ENCODE data around the gene GDAP2. TPM values are rescaled to one million over a fixed set of nuclear protein-coding genes. Genes with fewer than 3 reads are reported as not detected.

The GDAP2 gene
- total RNA-seq, 1 donor from 2014 or later = 28.4 TPM

- H3K27ac Mint-ChIP-seq = no peak overlapping the region
Measured at GRCh38 chr1:117820694-117821381, 108.6 kb downstream of the GDAP2 start.

GRCh38 chr1:117820096-117820495, 109.3 kb downstream of the GDAP2 start:
- Mint-ChIP-seq H3K36me3 (ENCODE audit: insufficient read depth) (no peaks in the 10 kb centered on the region), H3K4me3 (ENCODE audit: low read depth) (no peak overlapping the region), H3K4me1 (ENCODE audit: low read depth) (no peaks in the 10 kb centered on the region), H3K27me3 (peaks cover 2% of the 10 kb centered on the region), H3K27ac (no peak overlapping the region), H3K9me3 (ENCODE audit: low read depth) (no peaks in the 10 kb centered on the region)
- no peak for DNase-seq (ENCODE audit: low spot score, unreplicated experiment)
- no peak for TF ChIP-seq CTCF (IDR thresholded peaks at IDR 0.05; ENCODE audit: unreplicated experiment)

More at GRCh38 chr1:117820694-117821381, 108.6 kb downstream of the GDAP2 start:
- H3K27me3 Mint-ChIP-seq = peaks cover 4% of the 10 kb centered on the region
- no peaks in the 10 kb centered on the region for H3K9me3 Mint-ChIP-seq (ENCODE audit: low read depth)
- no peak overlapping the region for H3K4me3 Mint-ChIP-seq (ENCODE audit: low read depth)
- H3K4me1 Mint-ChIP-seq (ENCODE audit: low read depth) = no peaks in the 10 kb centered on the region
- TF ChIP-seq CTCF (IDR thresholded peaks at IDR 0.05; ENCODE audit: unreplicated experiment) = no peak
- DNase-seq (ENCODE audit: low spot score, unreplicated experiment) = no peak
- H3K36me3 Mint-ChIP-seq (ENCODE audit: insufficient read depth) = no peaks in the 10 kb centered on the region

- H3K4me1 Mint-ChIP-seq (ENCODE audit: low read depth) = no peaks in the 10 kb centered on the region
- H3K27ac Mint-ChIP-seq = no peak overlapping the region
- no peaks in the 10 kb centered on the region for H3K9me3 Mint-ChIP-seq (ENCODE audit: low read depth)
- no peak overlapping the region for H3K4me3 Mint-ChIP-seq (ENCODE audit: low read depth)
- no peak for DNase-seq (ENCODE audit: low spot score, unreplicated experiment)
- H3K27me3 Mint-ChIP-seq = no peaks in the 10 kb centered on the region
- no peaks in the 10 kb centered on the region for H3K36me3 Mint-ChIP-seq (ENCODE audit: insufficient read depth)
- TF ChIP-seq CTCF (IDR thresholded peaks at IDR 0.05; ENCODE audit: unreplicated experiment) = no peak
Measured at GRCh38 chr1:117819301-117819700, 110.1 kb downstream of the GDAP2 start.

- Mint-ChIP-seq H3K9me3 (ENCODE audit: low read depth) (no peaks in the 10 kb centered on the region), H3K27ac (no peak overlapping the region), H3K4me3 (ENCODE audit: low read depth) (no peak overlapping the region), H3K27me3 (no peaks in the 10 kb centered on the region), H3K4me1 (ENCODE audit: low read depth) (no peaks in the 10 kb centered on the region), H3K36me3 (ENCODE audit: insufficient read depth) (no peaks in the 10 kb centered on the region)
- DNase-seq (ENCODE audit: low spot score, unreplicated experiment) = no peak
- no peak for TF ChIP-seq CTCF (IDR thresholded peaks at IDR 0.05; ENCODE audit: unreplicated experiment)
Measured at GRCh38 chr1:117818456-117818855, 111.0 kb downstream of the GDAP2 start.

- no peak for TF ChIP-seq CTCF (IDR thresholded peaks at IDR 0.05; ENCODE audit: unreplicated experiment)
- no peak overlapping the region for H3K27ac Mint-ChIP-seq
Measured at GRCh38 chr1:117817629-117818028, 111.8 kb downstream of the GDAP2 start.

More at GRCh38 chr1:117817629-117818028, 111.8 kb downstream of the GDAP2 start:
- H3K9me3 Mint-ChIP-seq (ENCODE audit: low read depth) = no peaks in the 10 kb centered on the region
- peaks cover 3% of the 10 kb centered on the region for H3K4me1 Mint-ChIP-seq (ENCODE audit: low read depth)
- no peaks in the 10 kb centered on the region for H3K36me3 Mint-ChIP-seq (ENCODE audit: insufficient read depth)
- H3K4me3 Mint-ChIP-seq (ENCODE audit: low read depth) = no peak overlapping the region
- no peaks in the 10 kb centered on the region for H3K27me3 Mint-ChIP-seq
- no peak for DNase-seq (ENCODE audit: low spot score, unreplicated experiment)
